T-cell (primary cell): ENCODE measurements around the gene FAM163B. TPM values are rescaled to one million over a fixed set of nuclear protein-coding genes. Genes with fewer than 3 reads are reported as not detected.

Source experiments
- ATAC-seq, 4 experiments: fragments of 200-7000 bp in 3 of 4; fragments of 150-1000 bp in 1 of 4; cut with Tn5 transposase; replicated peaks in 1 of 4; 1 replicate in 3 of 4; 2 replicates in 1 of 4; pipeline ENCODE4 v1.10.0; 2021; ENCODE audit warnings: moderate library complexity in 3 of 4, mild to moderate bottlenecking in 2 of 4, moderate number of reproducible peaks in 1 of 4
- CTCF ChIA-PET, 2 donors: fragments of 300-600 bp; sonication (Branson Sonifier 250); formaldehyde crosslinking; loops; one replicate each; lab custom pipeline; 2022; ENCODE audit warnings: antibody characterized with exemption in 2 of 2; lab: Charles Lee
- POLR2A ChIA-PET, 2 donors: fragments of 300-600 bp; sonication (Branson Sonifier 250); formaldehyde crosslinking; loops; one replicate each; lab custom pipeline; 2022; ENCODE audit warnings: antibody characterized with exemption in 2 of 2; lab: Charles Lee
- DNase-seq, 35 experiments: peaks; one replicate each; pipeline versions ENCODE4 v3.0.0 to v3.0.0-alpha.2; 2013 to 2023
- H3K27ac ChIP-seq: one replicate; pipeline ENCODE4 v1.5.1; 2013; ENCODE audit warnings: low read length
- H3K27me3 ChIP-seq, 2 experiments: replicated peaks in 1 of 2; 1 replicate in 1 of 2; 2 replicates in 1 of 2; pipeline versions ENCODE4 v1.6.1 to v1.7.0; 2013; ENCODE audit warnings: low read length in 1 of 2, mixed read lengths in 1 of 2; ENCODE audit not compliant: control insufficient read depth in 2 of 2, insufficient read depth in 2 of 2; ENCODE audit errors: extremely low read depth in 1 of 2
- H3K36me3 ChIP-seq, 2 donors: 1 replicate in 1 of 2; 2 replicates in 1 of 2; pipeline versions ENCODE4 v1.6.1 to v1.7.0; 2013; ENCODE audit warnings: low read length in 1 of 2; ENCODE audit not compliant: control insufficient read depth in 2 of 2, insufficient read depth in 1 of 2; ENCODE audit errors: extremely low read depth in 1 of 2
- H3K4me1 ChIP-seq, 2 experiments: 1 replicate in 1 of 2; 2 replicates in 1 of 2; pipeline versions ENCODE4 v1.6.1 to v1.7.0; 2013; ENCODE audit warnings: low read length in 2 of 2, mixed read lengths in 1 of 2; ENCODE audit not compliant: insufficient read depth in 2 of 2, control insufficient read depth in 1 of 2; ENCODE audit errors: extremely low read depth in 1 of 2
- H3K4me3 ChIP-seq, 2 donors: 1 replicate in 1 of 2; 2 replicates in 1 of 2; pipeline versions ENCODE4 v1.5.1 to v1.7.0; 2013; ENCODE audit warnings: mild to moderate bottlenecking in 2 of 2, low read length in 1 of 2, moderate library complexity in 1 of 2; ENCODE audit not compliant: control insufficient read depth in 1 of 2; ENCODE audit errors: extremely low read depth in 1 of 2
- H3K9me3 ChIP-seq: 2 replicates; pipeline ENCODE4 v1.7.0; 2013
- H3K27ac Mint-ChIP-seq, 2 donors: one replicate each; pipeline ENCODE4 v1.8.0; 2020 to 2021; ENCODE audit warnings: mild to moderate bottlenecking in 2 of 2, mixed read lengths in 2 of 2
- H3K27me3 Mint-ChIP-seq, 2 donors: one replicate each; pipeline ENCODE4 v1.8.0; 2021 to 2022; ENCODE audit warnings: mixed read lengths in 2 of 2
- H3K36me3 Mint-ChIP-seq: one replicate; pipeline ENCODE4 v1.8.0; 2021; ENCODE audit warnings: mixed read lengths
- H3K4me1 Mint-ChIP-seq, 3 donors: one replicate each; pipeline ENCODE4 v1.8.0; 2020 to 2022; ENCODE audit warnings: mixed read lengths in 3 of 3, mild to moderate bottlenecking in 1 of 3
- H3K4me3 Mint-ChIP-seq, 3 donors: one replicate each; pipeline ENCODE4 v1.8.0; 2020 to 2022; ENCODE audit warnings: mild to moderate bottlenecking in 3 of 3, mixed read lengths in 3 of 3, moderate library complexity in 3 of 3
- H3K9me3 Mint-ChIP-seq, 3 donors: one replicate each; pipeline ENCODE4 v1.8.0; 2020 to 2022; ENCODE audit warnings: mixed read lengths in 3 of 3
- WGBS: methylation state at CpG from one replicate; pipeline ENCODE4 v1.1.5; 2013; ENCODE audit warnings: missing lambda C conversion rate; ENCODE audit not compliant: insufficient coverage; 5-methylcytosine and 5-hydroxymethylcytosine counted together
- total RNA-seq, 35 experiments: library from RNA in 6 of 35; stranded (reverse) in 6 of 35; fragments of 120-200 nt in 1 of 35; gene quantifications; one replicate each; pipeline versions ENCODE4 v1.2.1 to v1.2.4 and lab custom pipeline; 2013 to 2026

The FAM163B gene
- total RNA-seq, 5 donors from 2014 or later (not counting 1 experiment from before 2014, with no cell fraction given) = not detected

DNA sequence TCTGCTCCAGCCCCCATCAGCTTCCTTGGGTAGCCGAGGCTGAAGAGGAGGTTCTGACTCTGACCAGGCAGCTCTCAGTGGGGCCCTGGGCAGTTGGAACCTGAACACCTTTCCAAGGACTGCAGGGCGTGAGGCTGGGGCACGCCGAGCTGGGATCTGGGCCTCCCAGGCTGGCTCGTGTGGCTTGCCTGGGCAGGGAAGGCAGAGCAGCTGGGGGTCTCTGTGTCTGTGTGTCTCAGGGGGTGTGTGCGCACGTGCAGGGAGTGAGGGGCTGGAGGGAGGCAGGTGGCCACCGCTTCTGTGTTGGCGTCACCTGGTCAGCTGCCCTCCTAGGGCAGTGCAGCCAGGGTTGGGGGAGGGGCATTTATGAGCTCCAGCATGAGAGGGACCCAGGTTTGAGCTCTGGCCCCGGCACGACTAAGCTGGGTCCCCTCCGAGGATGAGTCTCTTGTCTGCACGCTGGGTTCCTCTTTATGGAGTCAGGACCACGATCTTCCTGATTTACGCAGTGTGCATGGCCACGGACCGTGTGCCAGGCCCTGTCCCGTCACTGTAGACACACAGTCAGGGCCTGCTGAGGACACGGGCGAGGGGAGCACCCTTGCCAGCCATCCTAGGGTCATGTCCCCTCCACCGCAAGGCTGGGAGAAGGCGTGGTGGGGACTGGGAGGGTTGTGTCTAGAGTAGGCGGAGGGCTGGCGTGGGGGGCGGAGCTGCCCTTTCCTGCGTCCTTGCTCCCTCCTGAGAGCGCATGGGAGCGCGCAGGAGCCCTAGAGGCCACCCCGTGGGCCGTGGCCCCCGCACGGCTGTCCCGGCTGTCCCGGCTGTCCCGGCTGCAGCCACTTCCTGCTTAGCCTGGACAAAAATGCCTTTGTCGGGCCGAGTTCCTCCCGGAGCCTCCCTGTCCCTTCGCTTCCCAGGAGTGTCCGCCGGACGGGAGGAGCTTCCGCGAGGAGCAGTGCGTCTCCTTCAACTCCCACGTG is 70.0 kb downstream of the FAM163B start:
- DNase-seq (no peak), ATAC-seq (no peak)
- Mint-ChIP-seq H3K36me3 (no peaks in the 10 kb centered on the region), H3K27me3 (peaks cover 0 to 14% of the 10 kb centered on the region in 2 donors), H3K4me3 (no peak overlapping the region), H3K4me1 (peaks cover 0 to 3% (median 0%) of the 10 kb centered on the region in 3 donors), H3K9me3 (no peaks in the 10 kb centered on the region), H3K27ac (no peak overlapping the region)
- peaks cover 0 to 31% of the 10 kb centered on the region in 2 experiments for H3K27me3 ChIP-seq
- ChIA-PET POLR2A (no interaction called here), CTCF (no interaction called here)
- H3K4me1 ChIP-seq = peaks cover 0 to 12% of the 10 kb centered on the region in 2 experiments
- WGBS = 66% methylated on average over 45 of the region's 47 CpGs
- no peak overlapping the region for H3K4me3 ChIP-seq
- no peaks in the 10 kb centered on the region for H3K9me3 ChIP-seq
- no peaks in the 10 kb centered on the region for H3K36me3 ChIP-seq
- no peak overlapping the region for H3K27ac ChIP-seq

DNA sequence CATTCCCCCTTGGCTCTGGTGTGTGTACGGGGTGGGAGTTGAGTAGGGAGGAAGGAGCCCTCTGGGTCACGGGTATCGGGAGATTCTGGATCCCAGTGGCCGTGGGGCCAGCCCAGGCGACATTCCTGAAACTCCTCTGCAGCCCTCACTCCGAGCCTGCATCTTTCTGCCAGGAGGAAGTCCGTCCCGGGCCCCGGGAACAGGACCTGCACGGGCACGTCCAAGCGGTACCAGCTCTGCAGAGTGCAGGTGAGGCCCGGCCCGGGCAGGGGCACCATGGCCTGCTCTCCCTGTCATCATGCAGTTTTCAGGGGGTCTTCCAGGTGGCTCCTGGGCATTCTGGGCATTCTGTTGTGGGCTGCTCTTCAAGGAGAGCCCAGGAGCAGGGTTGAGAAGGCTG is 71.0 kb downstream of the FAM163B start:
- peaks cover 4 to 10% (median 7%) of the 10 kb centered on the region in 3 donors for H3K4me1 Mint-ChIP-seq
- ATAC-seq (no peak), DNase-seq (no peak)
- Histone ChIP-seq H3K36me3 (no peaks in the 10 kb centered on the region), H3K27me3 (peaks cover 0 to 40% of the 10 kb centered on the region in 2 experiments), H3K27ac (no peak overlapping the region), H3K4me3 (no peak overlapping the region), H3K4me1 (peaks cover 9 to 21% of the 10 kb centered on the region in 2 experiments), H3K9me3 (no peaks in the 10 kb centered on the region)
- WGBS = 90% methylated on average over 14 of the region's 14 CpGs
- CTCF ChIA-PET = no interaction called here
- H3K9me3 Mint-ChIP-seq = no peaks in the 10 kb centered on the region
- POLR2A ChIA-PET = no interaction called here
- no peak overlapping the region for H3K27ac Mint-ChIP-seq
- H3K4me3 Mint-ChIP-seq = no peak overlapping the region
- peaks cover 0 to 19% of the 10 kb centered on the region in 2 donors for H3K27me3 Mint-ChIP-seq
- no peaks in the 10 kb centered on the region for H3K36me3 Mint-ChIP-seq

DNA sequence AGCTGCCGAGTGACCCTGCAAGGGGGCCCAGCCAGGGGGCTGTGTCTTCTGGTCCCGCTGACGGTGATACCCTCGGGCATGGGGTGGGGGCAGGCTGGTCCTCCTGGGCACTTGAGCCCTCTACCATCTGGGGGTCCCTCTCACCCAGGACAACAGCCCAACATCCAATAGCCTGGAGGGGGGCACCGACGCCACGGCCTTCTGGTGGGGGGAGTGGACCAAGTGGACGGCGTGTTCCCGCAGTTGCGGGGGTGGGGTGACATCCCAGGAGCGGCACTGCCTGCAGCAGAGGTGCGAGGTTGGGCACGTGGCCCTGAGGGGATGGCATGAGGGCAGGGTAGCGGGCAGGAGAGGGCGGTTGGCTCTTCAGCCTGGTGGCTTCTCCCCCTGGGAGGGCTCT is 71.9 kb downstream of the FAM163B start:
- WGBS = 89% methylated on average over 16 of the region's 16 CpGs
- Mint-ChIP-seq H3K4me3 (no peak overlapping the region), H3K36me3 (no peaks in the 10 kb centered on the region), H3K27ac (no peak overlapping the region), H3K9me3 (no peaks in the 10 kb centered on the region), H3K27me3 (peaks cover 0 to 27% of the 10 kb centered on the region in 2 donors), H3K4me1 (peaks cover 10 to 17% (median 13%) of the 10 kb centered on the region in 3 donors)
- ATAC-seq (no peak), DNase-seq (no peak)
- Histone ChIP-seq H3K27me3 (peaks cover 0 to 50% of the 10 kb centered on the region in 2 experiments), H3K4me1 (peaks cover 17 to 30% of the 10 kb centered on the region in 2 experiments), H3K27ac (no peak overlapping the region), H3K9me3 (no peaks in the 10 kb centered on the region), H3K36me3 (no peaks in the 10 kb centered on the region), H3K4me3 (no peak overlapping the region)
- CTCF ChIA-PET = no interaction called here
- POLR2A ChIA-PET = no interaction called here

DNA sequence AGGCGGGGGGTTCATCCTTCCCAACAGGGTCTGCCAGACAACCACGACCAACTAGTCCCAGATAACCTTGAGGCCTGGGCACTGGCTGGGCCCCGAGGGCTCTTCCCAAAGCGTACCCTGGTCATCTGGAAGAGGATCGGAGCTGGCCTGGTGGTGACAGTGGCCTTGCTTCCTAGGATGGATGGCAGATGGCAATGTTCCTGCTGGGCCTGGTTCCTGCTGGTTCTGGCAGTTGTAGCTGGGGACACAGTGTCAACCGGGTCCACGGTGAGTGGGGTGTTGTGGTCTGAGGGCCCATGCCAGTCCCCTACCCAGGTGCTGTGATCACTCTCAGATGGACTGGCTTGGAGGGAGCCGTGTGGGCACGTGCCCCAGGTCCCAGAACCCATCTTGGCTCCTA is 72.7 kb downstream of the FAM163B start:
- Histone ChIP-seq H3K27ac (no peak overlapping the region), H3K9me3 (no peaks in the 10 kb centered on the region), H3K27me3 (peaks cover 0 to 53% of the 10 kb centered on the region in 2 experiments), H3K4me3 (no peak overlapping the region), H3K4me1 (peaks cover 17 to 31% of the 10 kb centered on the region in 2 experiments), H3K36me3 (no peaks in the 10 kb centered on the region)
- POLR2A ChIA-PET = no interaction called here
- H3K4me3 Mint-ChIP-seq = no peak overlapping the region
- no peaks in the 10 kb centered on the region for H3K9me3 Mint-ChIP-seq
- no peaks in the 10 kb centered on the region for H3K36me3 Mint-ChIP-seq
- DNase-seq (no peak), ATAC-seq (no peak)
- 79% methylated on average over 9 of the region's 9 CpGs for WGBS
- H3K27me3 Mint-ChIP-seq = peaks cover 0 to 32% of the 10 kb centered on the region in 2 donors
- H3K4me1 Mint-ChIP-seq = peaks cover 10 to 17% (median 13%) of the 10 kb centered on the region in 3 donors
- CTCF ChIA-PET = no interaction called here
- no peak overlapping the region for H3K27ac Mint-ChIP-seq

DNA sequence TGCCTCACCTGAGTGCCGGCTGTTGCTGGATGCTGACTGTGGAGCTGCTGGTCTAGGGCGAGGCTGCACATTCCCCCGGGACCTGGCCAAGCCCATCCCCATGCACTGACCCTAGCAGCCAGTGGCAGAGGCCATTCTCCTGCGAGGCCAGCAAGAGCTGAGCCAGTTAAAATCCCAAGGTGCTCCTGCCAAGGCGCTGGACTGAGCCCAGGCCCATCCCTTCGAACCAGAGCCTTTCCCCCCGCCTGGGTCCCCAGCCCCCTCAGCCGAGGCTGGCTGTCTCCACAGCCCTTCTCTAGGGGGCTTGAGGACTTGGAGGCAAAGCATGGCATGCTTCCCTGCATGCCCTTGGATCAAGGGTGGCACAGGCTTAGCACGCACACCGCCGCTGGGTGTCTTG is 73.1 kb downstream of the FAM163B start:
- H3K27ac Mint-ChIP-seq = no peak overlapping the region

DNA sequence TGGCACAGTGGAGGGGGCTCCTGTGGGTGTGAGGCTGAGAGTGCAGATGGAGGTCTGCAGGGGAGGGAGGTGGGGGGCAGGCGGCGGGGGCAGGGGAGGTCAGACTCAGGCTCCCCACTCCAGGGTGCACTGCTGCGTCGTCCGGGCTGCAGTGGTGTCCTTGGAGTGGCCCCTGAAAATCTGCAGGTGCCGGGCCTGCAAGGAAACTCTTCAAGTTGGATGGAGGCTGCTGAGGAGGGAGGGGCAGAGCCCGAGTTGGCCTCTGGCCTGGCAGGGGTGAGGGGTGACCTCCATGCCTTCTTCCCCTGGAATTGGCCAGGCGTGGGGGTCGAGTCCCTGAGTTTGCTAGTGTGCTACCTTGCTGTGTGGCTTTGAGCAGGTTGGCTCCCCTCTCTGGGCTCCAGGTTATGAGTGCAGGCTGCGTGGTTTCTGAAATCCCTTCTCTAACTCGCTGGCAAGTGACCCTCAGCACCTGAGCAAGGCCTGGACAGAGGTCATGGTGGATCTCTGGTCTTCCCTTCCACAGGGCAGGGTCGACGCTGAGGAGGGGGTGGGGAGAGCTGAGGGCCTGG is 73.8 kb downstream of the FAM163B start:
- 65% methylated on average over 7 of the region's 13 CpGs for WGBS
- Mint-ChIP-seq H3K27me3 (peaks cover 0 to 32% of the 10 kb centered on the region in 2 donors), H3K27ac (no peak overlapping the region), H3K4me1 (peaks cover 10 to 17% (median 13%) of the 10 kb centered on the region in 3 donors), H3K4me3 (peak overlapping the region in 1 of 3 donors; percentile 61), H3K36me3 (no peaks in the 10 kb centered on the region), H3K9me3 (no peaks in the 10 kb centered on the region)
- Histone ChIP-seq H3K27me3 (peaks cover 0 to 63% of the 10 kb centered on the region in 2 experiments), H3K9me3 (no peaks in the 10 kb centered on the region), H3K36me3 (no peaks in the 10 kb centered on the region), H3K4me1 (peaks cover 17 to 31% of the 10 kb centered on the region in 2 experiments), H3K4me3 (no peak overlapping the region), H3K27ac (no peak overlapping the region)
- ChIA-PET CTCF (no interaction called here), POLR2A (no interaction called here)
- no peak for ATAC-seq
- DNase-seq = no peak

More for the DNA sequence above, 73.1 kb downstream of the FAM163B start:
- ChIA-PET POLR2A (no interaction called here), CTCF (no interaction called here)
- Mint-ChIP-seq H3K4me1 (peaks cover 10 to 17% (median 13%) of the 10 kb centered on the region in 3 donors), H3K9me3 (no peaks in the 10 kb centered on the region), H3K36me3 (no peaks in the 10 kb centered on the region), H3K4me3 (peak overlapping the region in 1 of 3 donors; percentile 61), H3K27me3 (peaks cover 0 to 32% of the 10 kb centered on the region in 2 donors)
- Histone ChIP-seq H3K27ac (no peak overlapping the region), H3K9me3 (no peaks in the 10 kb centered on the region), H3K4me1 (peaks cover 17 to 31% of the 10 kb centered on the region in 2 experiments), H3K27me3 (peaks cover 0 to 56% of the 10 kb centered on the region in 2 experiments), H3K36me3 (no peaks in the 10 kb centered on the region), H3K4me3 (no peak overlapping the region)
- ATAC-seq (no peak), DNase-seq (no peak)
- 90% methylated on average over 9 of the region's 11 CpGs for WGBS
